Pancreas (tissue), 10 donors: ENCODE results near the gene SRRT. TPM values are rescaled to one million over a fixed set of nuclear protein-coding genes. Genes with fewer than 3 reads are reported as not detected.
A peak's percentile ranks its signal among the peaks of the same experiment; 100 is the strongest.

ENCODE experiments used
- ATAC-seq, 4 donors: fragments of 200-7000 bp; cut with Tn5 transposase; one replicate each; pipeline versions ENCODE4 v1.8.0 to v1.9.1; 2020; ENCODE audit warnings: mild to moderate bottlenecking in 4 of 4, moderate library complexity in 4 of 4
- DNase-seq, 6 donors: peaks; one replicate each; pipeline ENCODE4 v3.0.0-alpha.2; 2020
- FAIRE-seq: peaks from 2 replicates; lab custom pipeline; 2012; peaks lifted over from hg19 to GRCh38; lab: Jason Lieb, UNC
- H3K27ac ChIP-seq, 4 donors: fragments of 200-600 bp; sonication (generic); 1 replicate in 3 of 4; 2 replicates in 1 of 4; pipeline versions ENCODE4 v1.5.0 to v1.8.0; 2020
- H3K27me3 ChIP-seq, 4 donors: fragments of 200-600 bp; one replicate each; pipeline ENCODE4 v1.8.0; 2021
- H3K36me3 ChIP-seq, 3 donors: fragments of 200-600 bp; sonication (generic) in 1 of 3; one replicate each; pipeline versions ENCODE4 v1.5.0 to v1.8.0; 2020 to 2021
- H3K4me1 ChIP-seq, 3 donors: fragments of 200-600 bp; one replicate each; pipeline ENCODE4 v1.8.0; 2021
- H3K4me3 ChIP-seq, 4 donors: fragments of 200-600 bp; sonication (generic) in 2 of 4; one replicate each; pipeline versions ENCODE4 v1.5.0 to v1.8.0; 2020 to 2021
- H3K9me3 ChIP-seq, 4 donors: fragments of 200-600 bp; one replicate each; pipeline ENCODE4 v1.8.0; 2021
- WGBS, 2 donors: extraction: QIAGEN DNeasy Blood & Tissue Kit; methylation state at CpG; one replicate each; pipeline ENCODE4 v1.1.7; 2013; 5-methylcytosine and 5-hydroxymethylcytosine counted together
- intact Hi-C, 3 donors: fragments of 100-400 bp; cut with DNase I; formaldehyde crosslinking; loops; one replicate each; pipeline versions ENCODE4 v1.11.1 to v1.14.2; 2022
- polyA plus RNA-seq, 2 donors: library from polyadenylated mRNA; stranded (reverse); fragments of 200-250 nt; gene quantifications; one replicate each; pipeline ENCODE4 v1.2.3, GENCODE V29; 2013
- total RNA-seq, 6 donors: library from RNA; stranded (reverse); fragmentation: NEBNext Ultra II Directional in 4 of 6; extraction: Animal tissue kit (Norgen Biotek cat#: 25700) in 4 of 6; gene quantifications; one replicate each; pipeline versions ENCODE4 v1.2.1 to v1.2.4, GENCODE V29; 2021 to 2023
- TF ChIP-seq, protein P1 (sequence below), 4 donors: fragments of 200-600 bp; sonication (generic) in 3 of 4; IDR thresholded peaks; one replicate each; pipeline versions ENCODE4 v1.5.0 to v1.8.0; 2021; ENCODE audit warnings: antibody characterized with exemption in 4 of 4
- donor health status: healthy with polysubstance abuse.
- donor health status: DM: no; HTN: no; CAD: no; lungs with moderate emphysema.
- donor health status: DM: no; HTN: no; CAD: no.
- donor health status: control.
- donor health status: control.
- donor health status: Bipolar disorder and iron deficiency.
- donor health status: DM: yes; HTN: yes; CAD: no.
- donor health status: DM: no; HTN: no; CAD: no.
- donor health status: DM: no; HTN: no; CAD: no.
- donor health status: DM: yes; HTN: yes; CAD: no.

SRRT gene
- total and polyA plus RNA-seq, 8 donors, result 39.2 to 179 (median 60.3) TPM

DNA sequence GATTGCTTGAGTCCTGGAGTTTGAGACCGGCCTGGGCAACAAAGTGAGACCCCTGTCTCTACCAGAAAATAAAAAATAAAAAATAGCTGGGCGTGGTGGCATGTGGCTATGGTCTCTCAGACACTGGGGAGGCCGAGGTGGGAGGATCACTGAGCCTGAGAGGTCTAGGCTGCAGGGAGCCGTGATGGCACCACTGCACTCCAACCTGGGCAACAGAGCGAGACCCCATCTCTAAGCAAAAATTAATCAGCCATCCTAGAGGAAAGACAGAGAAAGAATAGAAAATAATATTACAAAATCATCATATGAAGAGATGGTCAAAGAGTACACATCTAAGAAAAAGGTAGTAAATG, 42.6 kb upstream of the SRRT start:
- Histone ChIP-seq H3K4me1 (peaks cover 11 to 22% (median 22%) of the 10 kb centered on the region in 3 donors), H3K27ac (peak overlapping the region; percentile 65 to 87 (median 80)), H3K36me3 (no peaks in the 10 kb centered on the region), H3K4me3 (peak overlapping the region in 1 of 4 donors; percentile 20), H3K9me3 (no peaks in the 10 kb centered on the region), H3K27me3 (no peaks in the 10 kb centered on the region)
- WGBS, 2 donors, result 66 to 73% methylated on average over 5 of the region's 5 CpGs
- no peak for ATAC-seq
- TF ChIP-seq, protein P1, sequence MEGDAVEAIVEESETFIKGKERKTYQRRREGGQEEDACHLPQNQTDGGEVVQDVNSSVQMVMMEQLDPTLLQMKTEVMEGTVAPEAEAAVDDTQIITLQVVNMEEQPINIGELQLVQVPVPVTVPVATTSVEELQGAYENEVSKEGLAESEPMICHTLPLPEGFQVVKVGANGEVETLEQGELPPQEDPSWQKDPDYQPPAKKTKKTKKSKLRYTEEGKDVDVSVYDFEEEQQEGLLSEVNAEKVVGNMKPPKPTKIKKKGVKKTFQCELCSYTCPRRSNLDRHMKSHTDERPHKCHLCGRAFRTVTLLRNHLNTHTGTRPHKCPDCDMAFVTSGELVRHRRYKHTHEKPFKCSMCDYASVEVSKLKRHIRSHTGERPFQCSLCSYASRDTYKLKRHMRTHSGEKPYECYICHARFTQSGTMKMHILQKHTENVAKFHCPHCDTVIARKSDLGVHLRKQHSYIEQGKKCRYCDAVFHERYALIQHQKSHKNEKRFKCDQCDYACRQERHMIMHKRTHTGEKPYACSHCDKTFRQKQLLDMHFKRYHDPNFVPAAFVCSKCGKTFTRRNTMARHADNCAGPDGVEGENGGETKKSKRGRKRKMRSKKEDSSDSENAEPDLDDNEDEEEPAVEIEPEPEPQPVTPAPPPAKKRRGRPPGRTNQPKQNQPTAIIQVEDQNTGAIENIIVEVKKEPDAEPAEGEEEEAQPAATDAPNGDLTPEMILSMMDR (IDR thresholded peaks at IDR 0.05), result no peak
- no peak for FAIRE-seq
- peak in 1 of 6 donors; percentile 19 for DNase-seq
- intact Hi-C loops, result no loop called here

DNA sequence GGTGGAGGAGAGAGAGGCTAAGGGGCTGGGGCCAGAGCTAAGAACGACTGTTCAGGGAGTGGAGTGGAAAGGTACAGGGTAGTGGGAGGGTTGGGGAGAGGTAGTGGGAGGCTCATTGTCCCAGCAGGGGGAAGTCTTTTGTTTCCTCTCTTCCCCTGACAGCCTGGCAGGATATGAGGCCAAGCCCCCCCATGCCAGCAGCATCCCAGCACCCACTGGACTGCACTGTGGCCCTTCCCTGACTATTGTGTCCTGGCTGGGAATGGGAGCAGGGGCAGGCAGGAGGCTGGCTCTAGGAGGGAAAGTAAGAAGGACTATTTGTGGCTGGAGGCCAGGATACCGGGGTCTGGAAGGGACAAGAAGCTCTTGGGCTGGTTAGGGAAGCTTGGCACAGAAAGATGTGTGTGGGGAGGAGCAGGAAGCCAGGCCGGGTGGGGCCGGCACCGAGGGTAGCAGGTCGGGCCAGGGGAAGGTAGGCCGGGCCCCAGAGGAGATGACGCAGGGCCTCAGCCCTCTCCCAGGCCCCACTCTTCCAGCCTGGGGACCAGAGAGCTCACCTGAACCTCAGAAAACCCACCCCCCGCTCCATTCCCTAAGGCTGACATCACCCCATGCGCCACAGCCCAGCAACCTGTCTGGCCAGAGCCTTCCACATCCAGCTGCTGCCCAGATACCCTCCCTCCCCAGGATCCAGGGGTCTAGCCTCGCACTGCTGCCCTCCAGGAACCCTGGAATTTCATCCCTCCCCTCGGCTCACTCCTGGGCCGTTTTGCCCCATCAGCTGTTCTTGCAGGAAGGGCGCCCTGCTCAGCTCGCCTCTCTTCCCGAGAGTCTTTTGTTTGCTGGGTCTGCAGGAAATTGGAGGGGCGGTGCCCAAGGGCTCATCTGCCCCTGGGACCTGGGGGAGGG, 38.7 kb upstream of the SRRT start:
- Histone ChIP-seq H3K27ac (peak overlapping the region in 3 of 4 donors; percentile 22 to 77 (median 76)), H3K9me3 (no peaks in the 10 kb centered on the region), H3K36me3 (no peaks in the 10 kb centered on the region), H3K4me3 (no peak overlapping the region), H3K4me1 (peaks cover 11 to 17% (median 16%) of the 10 kb centered on the region in 3 donors), H3K27me3 (no peaks in the 10 kb centered on the region)
- intact Hi-C loops, result no loop called here
- FAIRE-seq, result no peak
- peak in 1 of 4 donors; percentile 22 for ATAC-seq
- TF ChIP-seq, protein P1 (IDR thresholded peaks at IDR 0.05), result no peak
- WGBS, 2 donors, result 63 to 70% methylated on average over 16 to 17 of the region's 17 CpGs
- peak in 1 of 6 donors; percentile 39 for DNase-seq

DNA sequence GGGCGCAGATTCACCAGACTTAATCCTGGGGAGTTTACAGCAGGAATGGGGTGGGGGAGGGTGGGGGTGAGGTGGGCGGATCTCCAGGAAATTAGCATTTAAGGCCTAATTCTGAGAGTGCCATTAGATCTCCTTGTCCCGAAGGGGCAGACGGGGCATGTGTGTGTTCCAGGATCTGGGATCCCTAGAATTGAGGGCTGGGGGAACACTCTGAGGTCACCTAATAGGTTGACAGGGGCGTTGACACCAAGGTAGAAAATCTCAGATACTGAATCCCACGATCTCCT, 38.1 kb upstream of the SRRT start:
- 43 to 50% methylated on average over 6 of the region's 6 CpGs for WGBS, 2 donors
- ATAC-seq (no peak), DNase-seq (peak in 1 of 6 donors; percentile 21), FAIRE-seq (no peak)
- H3K9me3 ChIP-seq, result no peaks in the 10 kb centered on the region
- H3K27ac ChIP-seq, result peak overlapping the region; percentile 56 to 77 (median 72)
- TF ChIP-seq, protein P1 (IDR thresholded peaks at IDR 0.05), result no peak
- H3K4me3 ChIP-seq, result peak overlapping the region in 3 of 4 donors; percentile 3 to 35 (median 33)
- H3K36me3 ChIP-seq, result no peaks in the 10 kb centered on the region
- intact Hi-C loops, result no loop called here
- H3K27me3 ChIP-seq, result no peaks in the 10 kb centered on the region
- peaks cover 10 to 13% (median 11%) of the 10 kb centered on the region in 3 donors for H3K4me1 ChIP-seq

DNA sequence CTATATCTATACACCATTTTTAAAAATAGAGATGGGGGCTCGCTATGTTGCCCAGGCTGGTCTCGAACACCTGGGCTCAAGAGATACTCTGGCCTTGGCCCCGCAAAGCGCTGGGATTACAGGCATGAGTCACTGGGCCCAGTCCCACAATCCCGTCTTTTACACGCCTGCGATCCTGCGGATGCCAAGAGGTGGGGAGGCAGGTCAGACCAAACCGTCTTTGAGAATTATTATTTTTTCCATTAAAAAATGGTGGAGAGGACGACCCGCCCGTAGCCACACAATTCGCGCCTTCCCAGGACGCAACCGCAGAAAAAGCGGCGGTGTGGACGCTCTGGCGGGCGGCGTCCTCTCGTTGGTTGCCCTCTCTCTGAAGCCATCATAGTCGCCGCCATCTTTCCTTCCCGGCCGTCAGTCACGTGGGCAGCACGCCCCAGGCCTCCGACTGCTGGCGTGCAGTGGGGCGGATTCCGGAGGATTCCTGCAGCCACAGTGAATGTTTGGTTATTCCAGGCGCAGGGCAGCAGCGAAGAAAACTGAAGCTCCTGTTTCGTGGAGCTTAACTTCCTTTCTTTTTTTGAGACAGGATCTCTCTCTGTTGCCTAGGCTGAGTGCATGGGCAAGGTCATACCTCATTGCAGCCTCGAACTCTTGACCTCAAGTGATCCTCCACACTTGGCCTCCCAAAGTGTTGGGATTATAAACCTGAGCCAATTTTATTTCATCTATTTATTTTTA, 37.6 kb upstream of the SRRT start:
- intact Hi-C loops, result no loop called here
- TF ChIP-seq, protein P1 (IDR thresholded peaks at IDR 0.05), result no peak
- Histone ChIP-seq H3K9me3 (no peaks in the 10 kb centered on the region), H3K36me3 (no peaks in the 10 kb centered on the region), H3K4me1 (peaks cover 5 to 8% (median 8%) of the 10 kb centered on the region in 3 donors), H3K27ac (peak overlapping the region; percentile 56 to 77 (median 72)), H3K4me3 (peak overlapping the region in 3 of 4 donors; percentile 3 to 35 (median 33)), H3K27me3 (no peaks in the 10 kb centered on the region)
- WGBS, 2 donors, result 2% methylated on average over 37 of the region's 37 CpGs
- FAIRE-seq (peak; percentile 69), DNase-seq (peak; percentile 88 to 95 (median 92)), ATAC-seq (peak; percentile 98 to 99 (median 99))
